Measurements from ENCODE around the gene USP48.

DNA sequence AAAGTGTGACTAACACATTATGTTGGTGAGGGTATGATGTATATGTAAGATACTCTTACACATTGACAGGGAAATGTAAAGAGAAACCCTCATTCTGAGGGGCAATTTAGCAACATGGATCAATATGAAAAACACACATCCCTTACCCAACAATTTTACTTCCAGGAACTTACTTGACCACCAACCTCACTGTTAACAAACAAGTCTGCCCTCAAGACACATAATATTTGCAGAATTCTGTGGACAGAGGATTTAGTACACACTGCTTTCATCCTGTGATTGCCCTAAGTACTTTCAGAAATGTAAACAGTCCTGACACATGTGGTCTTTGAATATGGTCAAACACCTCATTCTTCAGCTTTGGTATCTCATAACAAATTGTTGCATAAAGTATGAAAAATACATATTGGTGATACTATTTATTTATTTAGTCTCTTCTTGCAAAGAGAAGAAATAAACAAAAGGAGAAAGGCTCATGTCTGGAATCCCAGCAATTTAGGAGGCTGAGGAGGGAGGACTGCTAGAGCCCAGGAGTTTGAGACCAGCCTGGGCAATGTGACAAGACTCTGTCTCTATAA, 6.9 kb downstream of the USP48 start:
- TF ChIP-seq, protein P1, sequence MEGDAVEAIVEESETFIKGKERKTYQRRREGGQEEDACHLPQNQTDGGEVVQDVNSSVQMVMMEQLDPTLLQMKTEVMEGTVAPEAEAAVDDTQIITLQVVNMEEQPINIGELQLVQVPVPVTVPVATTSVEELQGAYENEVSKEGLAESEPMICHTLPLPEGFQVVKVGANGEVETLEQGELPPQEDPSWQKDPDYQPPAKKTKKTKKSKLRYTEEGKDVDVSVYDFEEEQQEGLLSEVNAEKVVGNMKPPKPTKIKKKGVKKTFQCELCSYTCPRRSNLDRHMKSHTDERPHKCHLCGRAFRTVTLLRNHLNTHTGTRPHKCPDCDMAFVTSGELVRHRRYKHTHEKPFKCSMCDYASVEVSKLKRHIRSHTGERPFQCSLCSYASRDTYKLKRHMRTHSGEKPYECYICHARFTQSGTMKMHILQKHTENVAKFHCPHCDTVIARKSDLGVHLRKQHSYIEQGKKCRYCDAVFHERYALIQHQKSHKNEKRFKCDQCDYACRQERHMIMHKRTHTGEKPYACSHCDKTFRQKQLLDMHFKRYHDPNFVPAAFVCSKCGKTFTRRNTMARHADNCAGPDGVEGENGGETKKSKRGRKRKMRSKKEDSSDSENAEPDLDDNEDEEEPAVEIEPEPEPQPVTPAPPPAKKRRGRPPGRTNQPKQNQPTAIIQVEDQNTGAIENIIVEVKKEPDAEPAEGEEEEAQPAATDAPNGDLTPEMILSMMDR (IDR thresholded peaks at IDR 0.05) = no peak
- TF ChIP-seq POLR2A (IDR thresholded peaks at IDR 0.05) = no peak

Measured in adrenal gland (tissue), 5 donors.